Osteoblast (primary cell): ENCODE measurements around the gene TOPAZ1. TPM values are rescaled to one million over a fixed set of nuclear protein-coding genes. Genes with fewer than 3 reads are reported as not detected.

Experiments used
- DNase-seq: peaks from one replicate; pipeline ENCODE4 v3.0.0; 2011; ENCODE audit warnings: low spot score, mixed read lengths; ENCODE audit not compliant: insufficient read length; ENCODE audit errors: missing footprints
- H2AFZ ChIP-seq: 2 replicates; pipeline ENCODE4 v1.6.0; 2011; ENCODE audit warnings: mild to moderate bottlenecking, low read length
- H3K27ac ChIP-seq: 2 replicates; pipeline ENCODE4 v1.5.1; 2011; ENCODE audit warnings: mild to moderate bottlenecking, low read depth, low read length, moderate library complexity
- H3K27me3 ChIP-seq: 2 replicates; pipeline ENCODE4 v1.6.0; 2012; ENCODE audit warnings: mild to moderate bottlenecking, control low read depth, inconsistent platforms, low read length, moderate library complexity; ENCODE audit not compliant: insufficient read depth
- H3K36me3 ChIP-seq: 2 replicates; pipeline ENCODE4 v1.5.1; 2011; ENCODE audit warnings: mild to moderate bottlenecking, low read length, control low read depth, moderate library complexity; ENCODE audit not compliant: insufficient read depth
- H3K4me1 ChIP-seq: 2 replicates; pipeline ENCODE4 v1.5.1; 2011; ENCODE audit warnings: mild to moderate bottlenecking, low read length, control low read depth, moderate library complexity; ENCODE audit not compliant: insufficient read depth
- H3K4me2 ChIP-seq: 2 replicates; pipeline ENCODE4 v1.6.0; 2011; ENCODE audit warnings: mild to moderate bottlenecking, low read length; ENCODE audit not compliant: insufficient read depth
- H3K4me3 ChIP-seq: fragments of 200-600 bp; sonication (generic); 3 replicates; pipeline ENCODE4 v1.5.1; 2012; ENCODE audit warnings: mild to moderate bottlenecking, low read length, inconsistent platforms; ENCODE audit not compliant: insufficient read depth
- H3K79me2 ChIP-seq: 2 replicates; pipeline ENCODE4 v1.6.0; 2012; ENCODE audit warnings: mild to moderate bottlenecking, low read length, control low read depth, inconsistent platforms; ENCODE audit not compliant: insufficient read depth
- H3K9me3 ChIP-seq: 2 replicates; pipeline ENCODE4 v1.5.1; 2011; ENCODE audit warnings: low read depth, low read length, control low read depth
- H4K20me1 ChIP-seq: 2 replicates; pipeline ENCODE4 v1.6.0; 2012; ENCODE audit warnings: mild to moderate bottlenecking, low read length, control low read depth; ENCODE audit not compliant: insufficient read depth
- CTCF ChIP-seq: IDR thresholded peaks from 2 replicates; pipeline ENCODE4 v1.5.1; 2011; ENCODE audit warnings: mild to moderate bottlenecking, low read depth, low read length, moderate library complexity; ENCODE audit errors: extremely low read depth
- total RNA-seq: library from RNA; depleted of rRNA; stranded (reverse); fragments of >200 nt; gene quantifications from 2 replicates; pipeline ENCODE4 v1.2.3, GENCODE V29; 2012

The TOPAZ1 gene
- total RNA-seq, 1 donor: not detected

- DNase-seq: no peak
- H3K4me3 ChIP-seq: no peak overlapping the region
- H3K4me1 ChIP-seq: no peaks in the 10 kb centered on the region
- no peak overlapping the region for H3K4me2 ChIP-seq
- H3K27me3 ChIP-seq: no peaks in the 10 kb centered on the region
- H3K79me2 ChIP-seq: no peaks in the 10 kb centered on the region
- no peak for TF ChIP-seq CTCF
- no peaks in the 10 kb centered on the region for H4K20me1 ChIP-seq
- no peak overlapping the region for H2AFZ ChIP-seq
- H3K36me3 ChIP-seq: no peaks in the 10 kb centered on the region
- H3K9me3 ChIP-seq: no peaks in the 10 kb centered on the region
- no peak overlapping the region for H3K27ac ChIP-seq
Measured at GRCh38 chr3:44272191-44272590, 30.5 kb downstream of the TOPAZ1 start.

- Histone ChIP-seq H3K27ac (no peak overlapping the region), H3K4me2 (no peak overlapping the region), H3K4me3 (no peak overlapping the region), H3K79me2 (no peaks in the 10 kb centered on the region), H3K9me3 (no peaks in the 10 kb centered on the region), H4K20me1 (no peaks in the 10 kb centered on the region), H3K36me3 (no peaks in the 10 kb centered on the region), H2AFZ (no peak overlapping the region), H3K27me3 (no peaks in the 10 kb centered on the region), H3K4me1 (no peaks in the 10 kb centered on the region)
- TF ChIP-seq CTCF: no peak
- no peak for DNase-seq
Measured at GRCh38 chr3:44277925-44278324, 36.2 kb downstream of the TOPAZ1 start.

GRCh38 chr3:44280077-44280476, 38.4 kb downstream of the TOPAZ1 start:
- no peaks in the 10 kb centered on the region for H3K79me2 ChIP-seq
- no peaks in the 10 kb centered on the region for H3K9me3 ChIP-seq
- no peak overlapping the region for H3K27ac ChIP-seq
- no peak overlapping the region for H3K4me3 ChIP-seq
- DNase-seq: no peak
- H2AFZ ChIP-seq: no peak overlapping the region
- no peaks in the 10 kb centered on the region for H3K4me1 ChIP-seq
- TF ChIP-seq CTCF: no peak
- H3K36me3 ChIP-seq: no peaks in the 10 kb centered on the region
- H3K27me3 ChIP-seq: no peaks in the 10 kb centered on the region
- no peaks in the 10 kb centered on the region for H4K20me1 ChIP-seq
- no peak overlapping the region for H3K4me2 ChIP-seq

GRCh38 chr3:44280631-44281030, 38.9 kb downstream of the TOPAZ1 start:
- no peaks in the 10 kb centered on the region for H3K79me2 ChIP-seq
- TF ChIP-seq CTCF: no peak
- no peaks in the 10 kb centered on the region for H3K9me3 ChIP-seq
- DNase-seq: no peak
- H3K27me3 ChIP-seq: no peaks in the 10 kb centered on the region
- no peak overlapping the region for H3K27ac ChIP-seq
- no peaks in the 10 kb centered on the region for H4K20me1 ChIP-seq
- no peaks in the 10 kb centered on the region for H3K36me3 ChIP-seq
- H3K4me2 ChIP-seq: no peak overlapping the region
- no peaks in the 10 kb centered on the region for H3K4me1 ChIP-seq
- no peak overlapping the region for H2AFZ ChIP-seq
- H3K4me3 ChIP-seq: no peak overlapping the region
